OCI-LY3 (cell line): ENCODE measurements around the gene PNLIPRP3.

Source experiments
- H2AFZ ChIP-seq: fragments of 200-600, 300-600 bp; shearing (Covaris generic); 2 replicates; pipeline ENCODE4 v1.6.0; 2014; ENCODE audit warnings: antibody characterized with exemption, low read depth, low read length
- H3K27ac ChIP-seq: fragments of 200-600, 300-600 bp; sonication (generic); 2 replicates; pipeline ENCODE4 v1.5.1; 2014; ENCODE audit warnings: mild to moderate bottlenecking, low read length, moderate library complexity, mixed read lengths
- H3K27me3 ChIP-seq: fragments of 200-600, 300-600 bp; sonication (generic); 2 replicates; pipeline ENCODE4 v1.6.1; 2014; ENCODE audit warnings: low read depth, low read length, mixed read lengths
- H3K36me3 ChIP-seq: fragments of 200-600, 300-600 bp; sonication (generic); replicated peaks from 2 replicates; pipeline ENCODE3; 2014; ENCODE audit warnings: low read depth, low read length, mixed read lengths
- H3K4me1 ChIP-seq: fragments of 300-600, 200-600 bp; sonication (generic); 2 replicates; pipeline ENCODE4 v1.6.1; 2014; ENCODE audit warnings: low read length, mixed read lengths
- H3K4me2 ChIP-seq: fragments of 200-600, 300-600 bp; sonication (generic); 2 replicates; pipeline ENCODE4 v1.6.1; 2014; ENCODE audit warnings: low read length, mixed read lengths
- H3K4me3 ChIP-seq: fragments of 300-600, 200-600 bp; sonication (generic); 2 replicates; pipeline ENCODE4 v1.5.1; 2014; ENCODE audit warnings: antibody characterized with exemption, mild to moderate bottlenecking, low read length, moderate library complexity
- H3K79me2 ChIP-seq: fragments of 300-600, 200-600 bp; shearing (Covaris generic); 2 replicates; pipeline ENCODE4 v1.6.1; 2014; ENCODE audit warnings: mild to moderate bottlenecking, low read length, mixed read lengths
- H3K9ac ChIP-seq: fragments of 300-600, 200-600 bp; shearing (Covaris generic); 2 replicates; pipeline ENCODE4 v1.6.0; 2014; ENCODE audit warnings: mild to moderate bottlenecking, low read length, moderate library complexity
- H3K9me3 ChIP-seq: fragments of 200-600, 300-600 bp; shearing (Covaris generic); 2 replicates; pipeline ENCODE4 v1.6.1; 2014; ENCODE audit warnings: low read length, mixed read lengths; ENCODE audit not compliant: insufficient read depth
- H4K20me1 ChIP-seq: fragments of 200-600, 300-600 bp; sonication (generic); 2 replicates; pipeline ENCODE4 v1.6.1; 2016; ENCODE audit warnings: low read length, mixed read lengths; ENCODE audit not compliant: insufficient read depth
- CTCF ChIP-seq: fragments of 200-600, 300-600 bp; sonication (generic); IDR thresholded peaks from 2 replicates; pipeline ENCODE4 v1.5.1; 2014; ENCODE audit warnings: antibody characterized with exemption, low read length, low read depth
- EZH2phosphoT487 ChIP-seq: fragments of 200-600 bp; shearing (Covaris generic); IDR thresholded peaks from 2 replicates; pipeline ENCODE4 v1.6.1; 2018; ENCODE audit warnings: antibody characterized with exemption, mixed run types, low read depth

The PNLIPRP3 gene

GRCh38 chr10:116395223-116395985 is 32.2 kb upstream of the PNLIPRP3 start:
- Histone ChIP-seq H3K4me3 (no peak overlapping the region), H3K36me3 (no peaks in the 10 kb centered on the region), H3K4me2 (no peak overlapping the region), H3K27ac (no peak overlapping the region), H3K27me3 (no peaks in the 10 kb centered on the region), H3K9ac (no peak overlapping the region), H3K79me2 (no peaks in the 10 kb centered on the region), H3K9me3 (no peaks in the 10 kb centered on the region), H4K20me1 (no peaks in the 10 kb centered on the region), H3K4me1 (no peaks in the 10 kb centered on the region), H2AFZ (no peak overlapping the region)
- TF ChIP-seq EZH2phosphoT487 (no peak), CTCF (no peak)

- H2AFZ ChIP-seq = no peak overlapping the region
- H3K9me3 ChIP-seq = no peaks in the 10 kb centered on the region
- H3K36me3 ChIP-seq = no peaks in the 10 kb centered on the region
- H3K4me3 ChIP-seq = no peak overlapping the region
- H4K20me1 ChIP-seq = no peaks in the 10 kb centered on the region
- H3K79me2 ChIP-seq = no peaks in the 10 kb centered on the region
- H3K27ac ChIP-seq = no peak overlapping the region
- no peaks in the 10 kb centered on the region for H3K4me1 ChIP-seq
- TF ChIP-seq EZH2phosphoT487 = no peak
- H3K9ac ChIP-seq = no peak overlapping the region
- no peaks in the 10 kb centered on the region for H3K27me3 ChIP-seq
- H3K4me2 ChIP-seq = no peak overlapping the region
Measured at GRCh38 chr10:116398224-116398623, 29.4 kb upstream of the PNLIPRP3 start.

GRCh38 chr10:116402858-116403257 is 24.8 kb upstream of the PNLIPRP3 start:
- H3K36me3 ChIP-seq = no peaks in the 10 kb centered on the region
- H3K4me1 ChIP-seq = no peaks in the 10 kb centered on the region
- H3K9ac ChIP-seq = no peak overlapping the region
- no peak for TF ChIP-seq CTCF
- TF ChIP-seq EZH2phosphoT487 = no peak
- H4K20me1 ChIP-seq = no peaks in the 10 kb centered on the region
- H3K79me2 ChIP-seq = no peaks in the 10 kb centered on the region
- no peak overlapping the region for H3K4me2 ChIP-seq
- H3K27ac ChIP-seq = no peak overlapping the region
- H3K27me3 ChIP-seq = no peaks in the 10 kb centered on the region
- no peaks in the 10 kb centered on the region for H3K9me3 ChIP-seq
- H3K4me3 ChIP-seq = no peak overlapping the region
- no peak overlapping the region for H2AFZ ChIP-seq

- H3K36me3 ChIP-seq = no peaks in the 10 kb centered on the region
- no peaks in the 10 kb centered on the region for H4K20me1 ChIP-seq
- no peaks in the 10 kb centered on the region for H3K79me2 ChIP-seq
- H3K9ac ChIP-seq = no peak overlapping the region
- H3K4me2 ChIP-seq = no peak overlapping the region
- H2AFZ ChIP-seq = no peak overlapping the region
- no peak for TF ChIP-seq CTCF
- TF ChIP-seq EZH2phosphoT487 = no peak
- H3K4me1 ChIP-seq = peaks cover 6% of the 10 kb centered on the region
- no peaks in the 10 kb centered on the region for H3K9me3 ChIP-seq
- no peaks in the 10 kb centered on the region for H3K27me3 ChIP-seq
- no peak overlapping the region for H3K27ac ChIP-seq
- no peak overlapping the region for H3K4me3 ChIP-seq
Measured at GRCh38 chr10:116403740-116404250, 23.9 kb upstream of the PNLIPRP3 start.
